ENCODE data around the gene MARCHF4. TPM values are rescaled to one million over a fixed set of nuclear protein-coding genes. Genes with fewer than 3 reads are reported as not detected.

MARCHF4 gene
- total and polyA plus RNA-seq, 2 experiments from 2014 or later: 0.45 to 1.1 TPM

DNA sequence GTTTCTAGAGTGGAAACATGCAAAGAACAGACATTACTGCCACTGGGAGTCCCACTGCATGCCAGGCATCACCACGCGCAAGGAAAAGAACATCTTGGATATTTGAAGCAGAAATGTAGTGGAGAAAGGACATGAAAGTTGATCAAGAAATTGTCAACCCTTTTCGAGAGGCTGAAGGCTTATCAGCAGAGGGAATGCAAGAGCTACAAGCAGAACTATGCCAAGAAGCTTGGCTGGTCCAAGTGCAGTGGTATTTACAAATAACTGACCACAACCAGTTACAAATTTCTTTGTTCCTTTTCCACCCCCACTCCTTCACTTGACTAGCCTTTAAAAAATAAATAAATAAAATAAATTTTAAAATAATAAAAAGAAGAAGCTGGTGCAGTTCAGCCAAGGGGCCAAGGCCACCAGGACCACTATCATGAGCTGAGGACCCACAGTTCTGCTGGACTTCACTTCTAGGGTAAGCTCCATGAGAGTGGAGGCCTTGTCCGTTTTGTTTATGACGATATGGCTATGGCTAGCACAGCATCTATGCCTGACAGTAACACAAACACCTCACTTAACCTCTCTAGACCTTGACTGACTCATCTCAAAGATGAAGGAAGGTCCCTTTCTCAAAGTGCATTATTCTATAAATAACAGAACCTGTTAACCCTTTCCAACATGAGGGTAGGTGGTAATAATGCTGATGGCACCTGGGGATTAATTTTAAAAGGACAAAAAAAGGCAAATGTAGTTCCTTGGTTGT is 20.9 kb downstream of the MARCHF4 start (continued):
- TF ChIP-seq, protein P1, sequence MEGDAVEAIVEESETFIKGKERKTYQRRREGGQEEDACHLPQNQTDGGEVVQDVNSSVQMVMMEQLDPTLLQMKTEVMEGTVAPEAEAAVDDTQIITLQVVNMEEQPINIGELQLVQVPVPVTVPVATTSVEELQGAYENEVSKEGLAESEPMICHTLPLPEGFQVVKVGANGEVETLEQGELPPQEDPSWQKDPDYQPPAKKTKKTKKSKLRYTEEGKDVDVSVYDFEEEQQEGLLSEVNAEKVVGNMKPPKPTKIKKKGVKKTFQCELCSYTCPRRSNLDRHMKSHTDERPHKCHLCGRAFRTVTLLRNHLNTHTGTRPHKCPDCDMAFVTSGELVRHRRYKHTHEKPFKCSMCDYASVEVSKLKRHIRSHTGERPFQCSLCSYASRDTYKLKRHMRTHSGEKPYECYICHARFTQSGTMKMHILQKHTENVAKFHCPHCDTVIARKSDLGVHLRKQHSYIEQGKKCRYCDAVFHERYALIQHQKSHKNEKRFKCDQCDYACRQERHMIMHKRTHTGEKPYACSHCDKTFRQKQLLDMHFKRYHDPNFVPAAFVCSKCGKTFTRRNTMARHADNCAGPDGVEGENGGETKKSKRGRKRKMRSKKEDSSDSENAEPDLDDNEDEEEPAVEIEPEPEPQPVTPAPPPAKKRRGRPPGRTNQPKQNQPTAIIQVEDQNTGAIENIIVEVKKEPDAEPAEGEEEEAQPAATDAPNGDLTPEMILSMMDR (conservative IDR thresholded peaks at IDR 0.05; ENCODE audit: low read depth in 2 of 2): no peak
- TF ChIP-seq EZH2 (IDR thresholded peaks at IDR 0.05; ENCODE audit: low read depth, unreplicated experiment): no peak
- TF ChIP-seq, protein P2, sequence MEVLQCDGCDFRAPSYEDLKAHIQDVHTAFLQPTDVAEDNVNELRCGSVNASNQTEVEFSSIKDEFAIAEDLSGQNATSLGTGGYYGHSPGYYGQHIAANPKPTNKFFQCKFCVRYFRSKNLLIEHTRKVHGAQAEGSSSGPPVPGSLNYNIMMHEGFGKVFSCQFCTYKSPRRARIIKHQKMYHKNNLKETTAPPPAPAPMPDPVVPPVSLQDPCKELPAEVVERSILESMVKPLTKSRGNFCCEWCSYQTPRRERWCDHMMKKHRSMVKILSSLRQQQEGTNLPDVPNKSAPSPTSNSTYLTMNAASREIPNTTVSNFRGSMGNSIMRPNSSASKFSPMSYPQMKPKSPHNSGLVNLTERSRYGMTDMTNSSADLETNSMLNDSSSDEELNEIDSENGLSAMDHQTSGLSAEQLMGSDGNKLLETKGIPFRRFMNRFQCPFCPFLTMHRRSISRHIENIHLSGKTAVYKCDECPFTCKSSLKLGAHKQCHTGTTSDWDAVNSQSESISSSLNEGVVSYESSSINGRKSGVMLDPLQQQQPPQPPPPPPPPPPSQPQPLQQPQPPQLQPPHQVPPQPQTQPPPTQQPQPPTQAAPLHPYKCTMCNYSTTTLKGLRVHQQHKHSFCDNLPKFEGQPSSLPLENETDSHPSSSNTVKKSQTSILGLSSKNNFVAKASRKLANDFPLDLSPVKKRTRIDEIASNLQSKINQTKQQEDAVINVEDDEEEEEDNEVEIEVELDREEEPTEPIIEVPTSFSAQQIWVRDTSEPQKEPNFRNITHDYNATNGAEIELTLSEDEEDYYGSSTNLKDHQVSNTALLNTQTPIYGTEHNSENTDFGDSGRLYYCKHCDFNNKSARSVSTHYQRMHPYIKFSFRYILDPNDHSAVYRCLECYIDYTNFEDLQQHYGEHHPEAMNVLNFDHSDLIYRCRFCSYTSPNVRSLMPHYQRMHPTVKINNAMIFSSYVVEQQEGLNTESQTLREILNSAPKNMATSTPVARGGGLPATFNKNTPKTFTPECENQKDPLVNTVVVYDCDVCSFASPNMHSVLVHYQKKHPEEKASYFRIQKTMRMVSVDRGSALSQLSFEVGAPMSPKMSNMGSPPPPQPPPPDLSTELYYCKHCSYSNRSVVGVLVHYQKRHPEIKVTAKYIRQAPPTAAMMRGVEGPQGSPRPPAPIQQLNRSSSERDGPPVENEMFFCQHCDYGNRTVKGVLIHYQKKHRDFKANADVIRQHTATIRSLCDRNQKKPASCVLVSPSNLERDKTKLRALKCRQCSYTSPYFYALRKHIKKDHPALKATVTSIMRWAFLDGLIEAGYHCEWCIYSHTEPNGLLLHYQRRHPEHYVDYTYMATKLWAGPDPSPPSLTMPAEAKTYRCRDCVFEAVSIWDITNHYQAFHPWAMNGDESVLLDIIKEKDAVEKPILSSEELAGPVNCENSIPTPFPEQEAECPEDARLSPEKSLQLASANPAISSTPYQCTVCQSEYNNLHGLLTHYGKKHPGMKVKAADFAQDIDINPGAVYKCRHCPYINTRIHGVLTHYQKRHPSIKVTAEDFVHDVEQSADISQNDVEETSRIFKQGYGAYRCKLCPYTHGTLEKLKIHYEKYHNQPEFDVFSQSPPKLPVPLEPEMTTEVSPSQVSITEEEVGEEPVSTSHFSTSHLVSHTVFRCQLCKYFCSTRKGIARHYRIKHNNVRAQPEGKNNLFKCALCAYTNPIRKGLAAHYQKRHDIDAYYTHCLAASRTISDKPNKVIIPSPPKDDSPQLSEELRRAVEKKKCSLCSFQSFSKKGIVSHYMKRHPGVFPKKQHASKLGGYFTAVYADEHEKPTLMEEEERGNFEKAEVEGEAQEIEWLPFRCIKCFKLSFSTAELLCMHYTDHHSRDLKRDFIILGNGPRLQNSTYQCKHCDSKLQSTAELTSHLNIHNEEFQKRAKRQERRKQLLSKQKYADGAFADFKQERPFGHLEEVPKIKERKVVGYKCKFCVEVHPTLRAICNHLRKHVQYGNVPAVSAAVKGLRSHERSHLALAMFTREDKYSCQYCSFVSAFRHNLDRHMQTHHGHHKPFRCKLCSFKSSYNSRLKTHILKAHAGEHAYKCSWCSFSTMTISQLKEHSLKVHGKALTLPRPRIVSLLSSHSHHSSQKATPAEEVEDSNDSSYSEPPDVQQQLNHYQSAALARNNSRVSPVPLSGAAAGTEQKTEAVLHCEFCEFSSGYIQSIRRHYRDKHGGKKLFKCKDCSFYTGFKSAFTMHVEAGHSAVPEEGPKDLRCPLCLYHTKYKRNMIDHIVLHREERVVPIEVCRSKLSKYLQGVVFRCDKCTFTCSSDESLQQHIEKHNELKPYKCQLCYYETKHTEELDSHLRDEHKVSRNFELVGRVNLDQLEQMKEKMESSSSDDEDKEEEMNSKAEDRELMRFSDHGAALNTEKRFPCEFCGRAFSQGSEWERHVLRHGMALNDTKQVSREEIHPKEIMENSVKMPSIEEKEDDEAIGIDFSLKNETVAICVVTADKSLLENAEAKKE (CRISPR knock-in tag; IDR thresholded peaks at IDR 0.05): no peak

DNA sequence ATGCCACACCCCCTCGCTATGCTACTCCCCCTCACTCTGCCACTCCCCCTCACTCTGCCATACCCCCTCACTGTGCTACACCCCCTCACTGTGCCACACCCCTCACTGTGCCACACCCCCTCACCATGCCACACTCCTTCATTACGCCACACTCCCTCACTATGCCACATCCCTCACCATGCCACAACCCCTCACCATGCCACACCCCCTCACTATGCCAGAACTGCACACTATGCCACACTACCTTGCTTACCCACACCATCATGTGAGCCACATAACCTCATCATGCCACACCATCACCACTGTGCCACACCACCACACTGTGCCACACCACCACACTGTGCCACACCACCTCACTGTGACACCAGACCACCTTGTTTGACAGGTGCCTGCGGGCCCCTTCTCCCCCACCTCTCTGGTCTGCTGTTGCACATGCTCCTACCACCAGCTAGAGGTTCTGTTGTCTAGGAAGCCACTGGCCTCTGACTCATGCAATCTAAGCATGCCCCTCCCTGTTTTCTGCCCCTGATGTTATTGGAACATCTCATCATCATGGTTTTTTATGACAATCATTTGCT is 22.0 kb downstream of the MARCHF4 start:
- Histone ChIP-seq H3F3A (replicated peaks; ENCODE audit: low read depth) (no peaks in the 10 kb centered on the region), H3K4me3 (no peak overlapping the region), H3K9me2 (ENCODE audit: insufficient read depth) (peaks cover 10% of the 10 kb centered on the region; the same call in 1 of the 2 replicates), H3K4me1 (ENCODE audit: insufficient read depth) (peaks cover 27% of the 10 kb centered on the region), H3K36me3 (ENCODE audit: insufficient read depth) (no peaks in the 10 kb centered on the region), H2AFZ (no peak overlapping the region; the same call in 1 of the 2 replicates), H3K4me2 (no peak overlapping the region), H3K27me3 (ENCODE audit: insufficient read depth) (no peaks in the 10 kb centered on the region), H4K20me1 (replicated peaks; ENCODE audit: insufficient read depth) (no peaks in the 10 kb centered on the region), H3K79me2 (replicated peaks; ENCODE audit: insufficient read depth) (no peaks in the 10 kb centered on the region), H3K27ac (ENCODE audit: low read depth) (no peak overlapping the region)
- ATAC-seq: no peak
- Mint-ChIP-seq H3K27ac (no peak overlapping the region), H3K4me1 (peaks cover 41% of the 10 kb centered on the region), H3K36me3 (ENCODE audit: low read depth) (no peaks in the 10 kb centered on the region), H3K4me3 (no peak overlapping the region; the same call in 2 of the 3 replicates), H3K9me3 (no peaks in the 10 kb centered on the region), H3K27me3 (ENCODE audit: insufficient read depth, low read depth, poor library complexity) (peaks cover 5% of the 10 kb centered on the region)
- TF ChIP-seq, protein P1 (conservative IDR thresholded peaks at IDR 0.05; ENCODE audit: low read depth in 2 of 2): no peak
- DNase-seq (ENCODE audit: low spot score): no peak
